A549 (cell line): Measurements from ENCODE around the gene KCTD21. TPM values are rescaled to one million over a fixed set of nuclear protein-coding genes. Genes with fewer than 3 reads are reported as not detected.

ENCODE experiments used
- ATAC-seq, 2 experiments: fragments of 200-7000 bp in 1 of 2; fragments of >200 bp in 1 of 2; cut with Nextera tagmentation in 1 of 2; cut with Tn5 transposase in 1 of 2; 3 replicates each; pipeline versions ENCODE4 v1.8.0 to v1.9.1; 2018 to 2020; ENCODE audit warnings: mild to moderate bottlenecking in 1 of 2, moderate library complexity in 1 of 2
- CTCF ChIA-PET: fragments of 300-600 bp; sonication (Branson Sonifier 250); formaldehyde crosslinking; extraction: SDS; loops from one replicate; lab custom pipeline; 2021; ENCODE audit warnings: antibody characterized with exemption, inconsistent platforms; lab: Yijun Ruan, JAX
- POLR2A ChIA-PET: fragments of 350-600 bp; formaldehyde crosslinking; extraction: SDS; loops from one replicate; lab custom pipeline; 2021; ENCODE audit warnings: antibody characterized with exemption, inconsistent platforms; lab: Yijun Ruan, JAX
- DNase-seq, 2 experiments: peaks; one replicate each; pipeline versions ENCODE4 v3.0.0 to v3.0.0-alpha.2; 2011 to 2016; ENCODE audit warnings: low read depth in 1 of 2, low spot score in 1 of 2
- FAIRE-seq: peaks from 2 replicates; lab custom pipeline; 2011; peaks lifted over from hg19 to GRCh38; lab: Jason Lieb, UNC
- H3K27ac ChIP-seq, 2 experiments: fragments of >200 bp; sonication (Bioruptor Twin); formaldehyde crosslinking; 3 replicates each; pipeline ENCODE4 v1.5.1; 2016 to 2017
- H3K4me1 ChIP-seq: fragments of >200 bp; sonication (Bioruptor Twin); formaldehyde crosslinking; 3 replicates; pipeline ENCODE4 v1.6.1; 2016
- H3K4me2 ChIP-seq: fragments of >200 bp; sonication (Bioruptor Twin); formaldehyde crosslinking; 3 replicates; pipeline ENCODE4 v1.6.1; 2016
- H3K4me3 ChIP-seq: fragments of >200 bp; sonication (Bioruptor Twin); formaldehyde crosslinking; 3 replicates; pipeline ENCODE4 v1.5.1; 2016
- H3K9me3 ChIP-seq: fragments of >200 bp; sonication (Bioruptor Twin); formaldehyde crosslinking; 3 replicates; pipeline ENCODE4 v1.6.1; 2016
- BHLHE40 ChIP-seq: IDR thresholded peaks from 2 replicates; pipeline ENCODE4 v1.6.1; 2012; ENCODE audit warnings: low read depth, low read length, inconsistent platforms
- CHD2 ChIP-seq: fragments of 150-350 bp; IDR thresholded peaks from 2 replicates; pipeline ENCODE4 v1.6.1; 2014; ENCODE audit warnings: low read length; ENCODE audit not compliant: partially characterized antibody
- CHD4 ChIP-seq: fragments of 200-600 bp; sonication (generic); IDR thresholded peaks from 2 replicates; pipeline ENCODE4 v1.6.1; 2016; ENCODE audit warnings: antibody characterized with exemption, mild to moderate bottlenecking, borderline replicate concordance
- EP300 ChIP-seq, 2 experiments: fragments of >200 bp; sonication (Bioruptor Twin); formaldehyde crosslinking; IDR thresholded peaks; 2 replicates in 1 of 2; 3 replicates in 1 of 2; pipeline ENCODE4 v1.6.1; 2016 to 2017
- FOSB ChIP-seq: fragments of 250-450 bp; sonication (Bioruptor Pico); IDR thresholded peaks from 2 replicates; pipeline ENCODE4 v1.5.0; 2020; ENCODE audit warnings: mild to moderate bottlenecking, moderate library complexity
- HOXB5 ChIP-seq: fragments of 250-450 bp; sonication (Bioruptor Pico); IDR thresholded peaks from 2 replicates; pipeline ENCODE4 v1.5.0; 2020; ENCODE audit warnings: mild to moderate bottlenecking, moderate library complexity
- JUN ChIP-seq, 2 experiments: fragments of >200 bp; sonication (Bioruptor Twin); formaldehyde crosslinking; IDR thresholded peaks; 2 replicates in 1 of 2; 3 replicates in 1 of 2; pipeline ENCODE4 v1.6.1; 2016 to 2017
- JUNB ChIP-seq: fragments of >200 bp; sonication (Bioruptor Twin); formaldehyde crosslinking; IDR thresholded peaks from 2 replicates; pipeline ENCODE4 v1.6.1; 2016
- KDM1A ChIP-seq: fragments of 200-600 bp; sonication (generic); IDR thresholded peaks from 2 replicates; pipeline ENCODE4 v1.6.1; 2016; ENCODE audit warnings: low read depth, mild to moderate bottlenecking
- MYC ChIP-seq: IDR thresholded peaks from 2 replicates; pipeline ENCODE4 v1.6.1; 2012; ENCODE audit warnings: mild to moderate bottlenecking, inconsistent platforms, low read length, improper control_type of control experiment, borderline replicate concordance
- PHF8 ChIP-seq: fragments of 200-600 bp; sonication (generic); IDR thresholded peaks from 2 replicates; pipeline ENCODE4 v1.6.1; 2016; ENCODE audit warnings: low read depth, mild to moderate bottlenecking, antibody characterized with exemption, moderate library complexity, borderline replicate concordance
- POLR2A ChIP-seq: IDR thresholded peaks from 2 replicates; pipeline ENCODE4 v1.6.1; 2012; ENCODE audit warnings: mild to moderate bottlenecking, low read length
- RAD21 ChIP-seq, 2 experiments: fragments of >200 bp in 1 of 2; sonication (Bioruptor Twin) in 1 of 2; formaldehyde crosslinking in 1 of 2; IDR thresholded peaks in 1 of 2; conservative IDR thresholded peaks in 1 of 2; 2 replicates in 1 of 2; 3 replicates in 1 of 2; pipeline ENCODE4 v1.6.1; 2012 to 2018; ENCODE audit warnings: inconsistent platforms in 1 of 2
- RARB ChIP-seq: fragments of 250-450 bp; sonication (Bioruptor Pico); IDR thresholded peaks from 2 replicates; pipeline ENCODE4 v1.8.0; 2021; ENCODE audit warnings: mild to moderate bottlenecking, moderate library complexity
- RCOR1 ChIP-seq: fragments of 150-350 bp; IDR thresholded peaks from 2 replicates; pipeline ENCODE4 v1.6.1; 2014; ENCODE audit warnings: antibody characterized with exemption, low read length, low read depth
- SMC3 ChIP-seq: fragments of >200 bp; sonication (Bioruptor Twin); formaldehyde crosslinking; IDR thresholded peaks from 3 replicates; pipeline ENCODE4 v1.6.1; 2018; ENCODE audit warnings: inconsistent platforms
- TFCP2L1 ChIP-seq: fragments of 250-450 bp; sonication (Bioruptor Pico); IDR thresholded peaks from 2 replicates; pipeline ENCODE4 v1.5.0; 2021; ENCODE audit warnings: mild to moderate bottlenecking
- ZC3H11A ChIP-seq: fragments of 450-650 bp; IDR thresholded peaks from 2 replicates; pipeline ENCODE4 v1.6.1; 2014; ENCODE audit warnings: antibody characterized with exemption, mild to moderate bottlenecking
- ZFP36 ChIP-seq: fragments of 450-650 bp; IDR thresholded peaks from 2 replicates; pipeline ENCODE4 v1.6.1; 2014; ENCODE audit warnings: borderline replicate concordance; ENCODE audit not compliant: partially characterized antibody
- ZNF302 ChIP-seq: fragments of 250-450 bp; sonication (Bioruptor Pico); IDR thresholded peaks from 2 replicates; pipeline ENCODE4 v1.9.0; 2021; ENCODE audit warnings: inconsistent platforms, mild to moderate bottlenecking, moderate library complexity
- WGBS: methylation state at CpG from one replicate; pipeline ENCODE4 v1.1.6; 2017; ENCODE audit errors: missing lambda C conversion rate; 5-methylcytosine and 5-hydroxymethylcytosine counted together
- polyA minus RNA-seq: library from RNA; depleted of rRNA, polyadenylated mRNA; stranded (reverse); fragments of >200 nt; gene quantifications from 2 replicates; pipeline ENCODE4 v1.2.3, GENCODE V29; 2011; rRNA and poly(A)+ RNA removed
- polyA plus RNA-seq, 4 experiments: library from polyadenylated mRNA; depleted of rRNA in 3 of 4; stranded (reverse); fragments of >200 nt; fragmentation: RNase III in 1 of 4; extraction: RNeasy Plus Mini Kit Qiagen cat#74134 plus additional on column Dnase treatment in 1 of 4; gene quantifications; 2 replicates in 3 of 4; 3 replicates in 1 of 4; pipeline ENCODE4 v1.2.3, GENCODE V29; 2011 to 2017
- TF ChIP-seq, protein P1 (sequence below): fragments of >200 bp; sonication (Bioruptor Twin); formaldehyde crosslinking; IDR thresholded peaks from 3 replicates; pipeline ENCODE4 v1.6.1; 2016
- TF ChIP-seq, protein P2 (sequence below): fragments of >200 bp; sonication (Bioruptor Twin); formaldehyde crosslinking; IDR thresholded peaks from 3 replicates; pipeline ENCODE4 v1.5.1; 2016
- TF ChIP-seq, protein P3 (sequence below): fragments of 200-600 bp; sonication (generic); IDR thresholded peaks from 2 replicates; pipeline ENCODE4 v1.6.1; 2016; ENCODE audit warnings: antibody characterized with exemption, mild to moderate bottlenecking, moderate library complexity
- TF ChIP-seq, protein P4 (sequence below): IDR thresholded peaks from 2 replicates; pipeline ENCODE4 v1.6.1; 2012
- TF ChIP-seq, protein P5 (sequence below): fragments of 450-650 bp; IDR thresholded peaks from 2 replicates; pipeline ENCODE4 v1.6.1; 2014; ENCODE audit warnings: antibody characterized with exemption
- TF ChIP-seq, protein P6 (sequence below): IDR thresholded peaks from 2 replicates; pipeline ENCODE4 v1.6.1; 2012; ENCODE audit warnings: low read depth, borderline replicate concordance

The KCTD21 gene, protein sequence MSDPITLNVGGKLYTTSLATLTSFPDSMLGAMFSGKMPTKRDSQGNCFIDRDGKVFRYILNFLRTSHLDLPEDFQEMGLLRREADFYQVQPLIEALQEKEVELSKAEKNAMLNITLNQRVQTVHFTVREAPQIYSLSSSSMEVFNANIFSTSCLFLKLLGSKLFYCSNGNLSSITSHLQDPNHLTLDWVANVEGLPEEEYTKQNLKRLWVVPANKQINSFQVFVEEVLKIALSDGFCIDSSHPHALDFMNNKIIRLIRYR
- polyA plus RNA-seq (2011; rRNA removed), result 7.2 and 8.2 TPM in 2 replicates
- 5.4 and 6.8 TPM in 2 replicates for polyA plus RNA-seq (2012; cell fraction: cytosol; rRNA removed)
- 5.7 and 7.6 TPM in 2 replicates for polyA plus RNA-seq (2012; cell fraction: nucleus; rRNA removed)
- polyA plus RNA-seq (2017; fragmentation: RNase III; extraction: RNeasy Plus Mini Kit Qiagen cat#74134 plus additional on column Dnase treatment), result 5.9 to 6.4 TPM (median 5.9 TPM) in 3 replicates
- polyA minus RNA-seq, result 21.2 and 23.7 TPM in 2 replicates

DNA sequence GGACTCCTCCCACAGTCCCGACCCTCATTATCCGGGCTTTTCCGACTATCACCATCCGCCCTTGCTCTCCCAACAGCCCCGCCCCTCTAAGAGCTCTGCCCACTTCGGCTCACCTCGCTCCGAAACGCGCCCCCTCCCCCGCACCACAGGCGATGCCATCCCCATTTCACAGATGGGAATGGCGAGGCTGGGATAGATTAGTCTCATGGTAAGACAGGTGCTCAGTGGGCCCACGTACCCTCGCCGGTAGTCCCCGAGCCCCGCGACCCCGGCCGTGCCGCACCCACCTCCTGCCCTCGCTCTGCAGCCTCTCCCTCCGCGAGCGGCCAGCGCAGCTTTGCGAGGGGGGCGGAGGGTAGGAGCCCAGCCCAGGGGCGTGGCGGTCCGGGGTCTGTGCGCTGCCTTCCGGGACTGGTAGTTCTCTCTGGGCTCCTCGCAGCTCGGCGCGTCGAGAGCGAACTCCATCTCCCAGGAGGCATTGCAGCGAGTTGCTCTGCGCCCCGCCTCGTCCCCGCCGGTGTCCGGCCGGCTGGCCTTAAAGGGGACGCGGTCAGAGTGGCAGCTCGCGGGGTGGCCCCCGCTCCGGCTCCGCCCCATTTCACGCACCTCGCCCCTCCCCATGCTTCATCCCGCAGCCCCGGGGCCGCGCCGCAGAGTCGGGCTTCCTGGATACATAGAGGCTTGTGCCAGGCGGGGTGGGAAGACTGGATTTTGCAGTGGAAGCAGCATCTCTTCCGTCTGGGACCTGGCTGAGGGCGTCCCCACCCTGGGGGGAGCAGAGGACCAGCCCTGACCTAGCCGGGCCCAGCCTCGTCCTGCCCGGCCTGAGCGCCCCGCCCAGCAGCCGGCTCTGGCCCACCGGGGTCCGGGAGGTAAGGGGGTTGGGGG lies at the start of gene KCTD21, which contains the start of gene USP35:
KCTD21 (minus strand) TSS at position 341 of the 888 bp plus-strand sequence. CDS start 14,072 bp downstream, outside the sequence.
USP35 (plus strand) TSS at position 634 of the 888 bp plus-strand sequence. CDS start 7,327 bp downstream, outside the sequence.
- Histone ChIP-seq H3K4me1 (peaks cover 38% of the 10 kb centered on the region), H3K4me3 (peak within 1 kb of the TSS; percentile 84), H3K9me3 (no peaks in the 10 kb centered on the region), H3K27ac (peak within 1 kb of the TSS; percentile 88 to 93), H3K4me2 (peak within 1 kb of the TSS; percentile 95)
- DNase-seq (peak; percentile 97), FAIRE-seq (no peak), ATAC-seq (peak; percentile 93 to 98)
- POLR2A ChIA-PET, result interaction anchor here (0.6 to 1.5 kb wide), 2 partner anchors 49 to 68 kb away, joined by 3 to 7 read pairs; partner anchors contain the start of gene ALG8
- 2% methylated on average over 9 of the region's 74 CpGs for WGBS
- CTCF ChIA-PET, result interaction anchor here (1.0 to 1.7 kb wide), 5 partner anchors 12 to 375 kb away, joined by 4 to 6 read pairs (median 4); no protein-coding TSS in a partner anchor
- TF ChIP-seq KDM1A, result peak; percentile 100
- TF ChIP-seq JUNB, result no peak
- TF ChIP-seq, protein P1, sequence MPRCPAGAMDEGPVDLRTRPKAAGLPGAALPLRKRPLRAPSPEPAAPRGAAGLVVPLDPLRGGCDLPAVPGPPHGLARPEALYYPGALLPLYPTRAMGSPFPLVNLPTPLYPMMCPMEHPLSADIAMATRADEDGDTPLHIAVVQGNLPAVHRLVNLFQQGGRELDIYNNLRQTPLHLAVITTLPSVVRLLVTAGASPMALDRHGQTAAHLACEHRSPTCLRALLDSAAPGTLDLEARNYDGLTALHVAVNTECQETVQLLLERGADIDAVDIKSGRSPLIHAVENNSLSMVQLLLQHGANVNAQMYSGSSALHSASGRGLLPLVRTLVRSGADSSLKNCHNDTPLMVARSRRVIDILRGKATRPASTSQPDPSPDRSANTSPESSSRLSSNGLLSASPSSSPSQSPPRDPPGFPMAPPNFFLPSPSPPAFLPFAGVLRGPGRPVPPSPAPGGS, result peak; percentile 47; the same call in 1 of the 3 replicates
- TF ChIP-seq, protein P2, sequence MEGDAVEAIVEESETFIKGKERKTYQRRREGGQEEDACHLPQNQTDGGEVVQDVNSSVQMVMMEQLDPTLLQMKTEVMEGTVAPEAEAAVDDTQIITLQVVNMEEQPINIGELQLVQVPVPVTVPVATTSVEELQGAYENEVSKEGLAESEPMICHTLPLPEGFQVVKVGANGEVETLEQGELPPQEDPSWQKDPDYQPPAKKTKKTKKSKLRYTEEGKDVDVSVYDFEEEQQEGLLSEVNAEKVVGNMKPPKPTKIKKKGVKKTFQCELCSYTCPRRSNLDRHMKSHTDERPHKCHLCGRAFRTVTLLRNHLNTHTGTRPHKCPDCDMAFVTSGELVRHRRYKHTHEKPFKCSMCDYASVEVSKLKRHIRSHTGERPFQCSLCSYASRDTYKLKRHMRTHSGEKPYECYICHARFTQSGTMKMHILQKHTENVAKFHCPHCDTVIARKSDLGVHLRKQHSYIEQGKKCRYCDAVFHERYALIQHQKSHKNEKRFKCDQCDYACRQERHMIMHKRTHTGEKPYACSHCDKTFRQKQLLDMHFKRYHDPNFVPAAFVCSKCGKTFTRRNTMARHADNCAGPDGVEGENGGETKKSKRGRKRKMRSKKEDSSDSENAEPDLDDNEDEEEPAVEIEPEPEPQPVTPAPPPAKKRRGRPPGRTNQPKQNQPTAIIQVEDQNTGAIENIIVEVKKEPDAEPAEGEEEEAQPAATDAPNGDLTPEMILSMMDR, result no peak
- 0 out of 2 replicates have a peak, but pooled peaks have one; percentile 23 for TF ChIP-seq TFCP2L1 (CRISPR knock-in tag)
- TF ChIP-seq POLR2A, result peak; percentile 76
- TF ChIP-seq, protein P3, sequence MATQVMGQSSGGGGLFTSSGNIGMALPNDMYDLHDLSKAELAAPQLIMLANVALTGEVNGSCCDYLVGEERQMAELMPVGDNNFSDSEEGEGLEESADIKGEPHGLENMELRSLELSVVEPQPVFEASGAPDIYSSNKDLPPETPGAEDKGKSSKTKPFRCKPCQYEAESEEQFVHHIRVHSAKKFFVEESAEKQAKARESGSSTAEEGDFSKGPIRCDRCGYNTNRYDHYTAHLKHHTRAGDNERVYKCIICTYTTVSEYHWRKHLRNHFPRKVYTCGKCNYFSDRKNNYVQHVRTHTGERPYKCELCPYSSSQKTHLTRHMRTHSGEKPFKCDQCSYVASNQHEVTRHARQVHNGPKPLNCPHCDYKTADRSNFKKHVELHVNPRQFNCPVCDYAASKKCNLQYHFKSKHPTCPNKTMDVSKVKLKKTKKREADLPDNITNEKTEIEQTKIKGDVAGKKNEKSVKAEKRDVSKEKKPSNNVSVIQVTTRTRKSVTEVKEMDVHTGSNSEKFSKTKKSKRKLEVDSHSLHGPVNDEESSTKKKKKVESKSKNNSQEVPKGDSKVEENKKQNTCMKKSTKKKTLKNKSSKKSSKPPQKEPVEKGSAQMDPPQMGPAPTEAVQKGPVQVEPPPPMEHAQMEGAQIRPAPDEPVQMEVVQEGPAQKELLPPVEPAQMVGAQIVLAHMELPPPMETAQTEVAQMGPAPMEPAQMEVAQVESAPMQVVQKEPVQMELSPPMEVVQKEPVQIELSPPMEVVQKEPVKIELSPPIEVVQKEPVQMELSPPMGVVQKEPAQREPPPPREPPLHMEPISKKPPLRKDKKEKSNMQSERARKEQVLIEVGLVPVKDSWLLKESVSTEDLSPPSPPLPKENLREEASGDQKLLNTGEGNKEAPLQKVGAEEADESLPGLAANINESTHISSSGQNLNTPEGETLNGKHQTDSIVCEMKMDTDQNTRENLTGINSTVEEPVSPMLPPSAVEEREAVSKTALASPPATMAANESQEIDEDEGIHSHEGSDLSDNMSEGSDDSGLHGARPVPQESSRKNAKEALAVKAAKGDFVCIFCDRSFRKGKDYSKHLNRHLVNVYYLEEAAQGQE, result no peak
- TF ChIP-seq HOXB5 (CRISPR knock-in tag), result no peak
- TF ChIP-seq FOSB (CRISPR knock-in tag), result no peak
- TF ChIP-seq, protein P4, sequence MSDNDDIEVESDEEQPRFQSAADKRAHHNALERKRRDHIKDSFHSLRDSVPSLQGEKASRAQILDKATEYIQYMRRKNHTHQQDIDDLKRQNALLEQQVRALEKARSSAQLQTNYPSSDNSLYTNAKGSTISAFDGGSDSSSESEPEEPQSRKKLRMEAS, result peak; percentile 68
- no peak for TF ChIP-seq CHD2
- TF ChIP-seq JUN (IDR thresholded peaks at IDR 0.05), result peak in 1 of 2 experiments; percentile 82; a peak in 4 of 5 replicates
- no peak for TF ChIP-seq SMC3
- no peak for TF ChIP-seq RAD21 (conservative IDR thresholded peaks at IDR 0.05 in 1 of 2, IDR thresholded peaks at IDR 0.05 in 1 of 2)
- TF ChIP-seq, protein P5, sequence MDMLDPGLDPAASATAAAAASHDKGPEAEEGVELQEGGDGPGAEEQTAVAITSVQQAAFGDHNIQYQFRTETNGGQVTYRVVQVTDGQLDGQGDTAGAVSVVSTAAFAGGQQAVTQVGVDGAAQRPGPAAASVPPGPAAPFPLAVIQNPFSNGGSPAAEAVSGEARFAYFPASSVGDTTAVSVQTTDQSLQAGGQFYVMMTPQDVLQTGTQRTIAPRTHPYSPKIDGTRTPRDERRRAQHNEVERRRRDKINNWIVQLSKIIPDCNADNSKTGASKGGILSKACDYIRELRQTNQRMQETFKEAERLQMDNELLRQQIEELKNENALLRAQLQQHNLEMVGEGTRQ, result no peak
- TF ChIP-seq, protein P6, sequence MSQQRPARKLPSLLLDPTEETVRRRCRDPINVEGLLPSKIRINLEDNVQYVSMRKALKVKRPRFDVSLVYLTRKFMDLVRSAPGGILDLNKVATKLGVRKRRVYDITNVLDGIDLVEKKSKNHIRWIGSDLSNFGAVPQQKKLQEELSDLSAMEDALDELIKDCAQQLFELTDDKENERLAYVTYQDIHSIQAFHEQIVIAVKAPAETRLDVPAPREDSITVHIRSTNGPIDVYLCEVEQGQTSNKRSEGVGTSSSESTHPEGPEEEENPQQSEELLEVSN, result no peak
- TF ChIP-seq ZFP36, result no peak
- no peak for TF ChIP-seq ZNF302 (CRISPR knock-in tag)
- peak; percentile 67; the same call in 1 of the 2 replicates for TF ChIP-seq CHD4
- TF ChIP-seq PHF8, result peak; percentile 60; the same call in 1 of the 2 replicates
- TF ChIP-seq EP300 (IDR thresholded peaks at IDR 0.05), result no peak
- no peak for TF ChIP-seq RARB (CRISPR knock-in tag)
- peak; percentile 96; the same call in 1 of the 2 replicates for TF ChIP-seq RCOR1
- no peak for TF ChIP-seq BHLHE40
- TF ChIP-seq ZC3H11A, result no peak
- TF ChIP-seq MYC, result peak; percentile 67; the same call in 1 of the 2 replicates
